Endothelial cell of umbilical vein (primary cell): ENCODE measurements around the gene JAG2. TPM values are rescaled to one million over a fixed set of nuclear protein-coding genes. Genes with fewer than 3 reads are reported as not detected.

Source experiments
- BruUV-seq: library from RNA; stranded (reverse); fragments of 400-500 nt; replicated peaks from 2 replicates; lab custom pipeline; 2021; lab: Mats Ljungman, UMichigan
- CTCF ChIA-PET: fragments of 300-600, 350-600 bp; sonication (Branson Sonifier 250); formaldehyde crosslinking; loops from one replicate; lab custom pipeline; 2021; ENCODE audit warnings: antibody characterized with exemption, inconsistent platforms; lab: Charles Lee
- POLR2A ChIA-PET: fragments of 300-600, 350-600 bp; sonication (Branson Sonifier 250); formaldehyde crosslinking; loops from one replicate; lab custom pipeline; 2021; ENCODE audit warnings: antibody characterized with exemption, inconsistent platforms; lab: Charles Lee
- DNase-seq: peaks from one replicate; pipeline ENCODE4 v3.0.0-alpha.2; 2011; ENCODE audit warnings: low read depth, low spot score
- FAIRE-seq: peaks from 2 replicates; lab custom pipeline; 2011; peaks lifted over from hg19 to GRCh38; lab: Jason Lieb, UNC
- H2AFZ ChIP-seq: 2 replicates; pipeline ENCODE4 v1.6.0; 2012; ENCODE audit warnings: low read depth, low read length, control low read depth, inconsistent platforms
- H3K27ac ChIP-seq: 2 replicates; pipeline ENCODE4 v1.5.1; 2011; ENCODE audit warnings: low read depth, mild to moderate bottlenecking, control low read depth, low read length, moderate library complexity; ENCODE audit not compliant: insufficient read depth
- H3K27me3 ChIP-seq, 2 experiments: 2 replicates each; pipeline versions ENCODE4 v1.6.0 to v1.6.1; 2011; ENCODE audit warnings: low read length in 2 of 2, mixed read lengths in 1 of 2; ENCODE audit not compliant: control insufficient read depth in 2 of 2, insufficient read depth in 2 of 2
- H3K36me3 ChIP-seq, 2 experiments: 2 replicates in 1 of 2; 3 replicates in 1 of 2; pipeline ENCODE4 v1.5.1; 2011; ENCODE audit warnings: low read length in 2 of 2, mild to moderate bottlenecking in 1 of 2, moderate library complexity in 1 of 2; ENCODE audit not compliant: control insufficient read depth in 2 of 2, insufficient read depth in 2 of 2; ENCODE audit errors: extremely low read depth in 1 of 2
- H3K4me1 ChIP-seq: 3 replicates; pipeline ENCODE4 v1.5.1; 2011; ENCODE audit warnings: mild to moderate bottlenecking, low read length; ENCODE audit not compliant: control insufficient read depth, insufficient read depth; ENCODE audit errors: extremely low read depth
- H3K4me2 ChIP-seq: 2 replicates; pipeline ENCODE4 v1.6.1; 2011; ENCODE audit warnings: low read length, control low read depth, mixed read lengths; ENCODE audit not compliant: insufficient read depth
- H3K4me3 ChIP-seq, 3 experiments: fragments of 200-600 bp in 1 of 3; sonication (generic), shearing (Covaris generic) in 1 of 3; replicated peaks in 1 of 3; 2 replicates each; pipeline ENCODE4 v1.5.1; 2011 to 2016; ENCODE audit warnings: control low read depth in 3 of 3, low read length in 3 of 3, mild to moderate bottlenecking in 2 of 3, inconsistent platforms in 1 of 3, low read depth in 1 of 3, moderate library complexity in 1 of 3; ENCODE audit not compliant: insufficient read depth in 1 of 3
- H3K79me2 ChIP-seq: 2 replicates; pipeline ENCODE4 v1.6.0; 2012; ENCODE audit warnings: low read length, inconsistent platforms; ENCODE audit not compliant: control insufficient read depth, insufficient read depth
- H3K9ac ChIP-seq: replicated peaks from 2 replicates; pipeline ENCODE3; 2011; ENCODE audit warnings: low read length, control low read depth; ENCODE audit not compliant: insufficient read depth; ENCODE audit errors: extremely low read depth
- H3K9me1 ChIP-seq: replicated peaks from 3 replicates; pipeline ENCODE4 v1.6.0; 2011; ENCODE audit warnings: mild to moderate bottlenecking, low read length; ENCODE audit not compliant: control insufficient read depth, insufficient read depth; ENCODE audit errors: extremely low read depth
- H3K9me3 ChIP-seq: replicated peaks from 2 replicates; pipeline ENCODE4 v1.5.1; 2012; ENCODE audit warnings: low read length, inconsistent platforms; ENCODE audit not compliant: control insufficient read depth, insufficient read depth
- H4K20me1 ChIP-seq: replicated peaks from 2 replicates; pipeline ENCODE3; 2011; ENCODE audit warnings: mild to moderate bottlenecking, low read length; ENCODE audit not compliant: control insufficient read depth, insufficient read depth; ENCODE audit errors: extremely low read depth
- FOS ChIP-seq: IDR thresholded peaks from 2 replicates; pipeline ENCODE4 v1.6.1; 2011; ENCODE audit warnings: mild to moderate bottlenecking, low read length, moderate library complexity, borderline replicate concordance; ENCODE audit not compliant: insufficient read depth
- GATA2 ChIP-seq: IDR thresholded peaks from 2 replicates; pipeline ENCODE4 v1.7.0; 2011; ENCODE audit warnings: low read depth, mild to moderate bottlenecking, moderate library complexity, mixed read lengths, low read length; ENCODE audit not compliant: insufficient read length, insufficient read depth
- POLR2AphosphoS5 ChIP-seq: IDR thresholded peaks from 2 replicates; pipeline ENCODE4 v1.6.1; 2012; ENCODE audit warnings: low read depth, mild to moderate bottlenecking, control low read depth, low read length, moderate library complexity; ENCODE audit not compliant: insufficient read depth
- dilution Hi-C: fragments of 300-500 bp; cut with MboI; formaldehyde crosslinking; loops from one replicate; pipeline ENCODE4 v1.15.0; 2019; ENCODE audit warnings: low sequenced_read_pairs; ENCODE audit not compliant: extremely low pct_ligation_motif_present
- intact Hi-C: fragments of 100-400 bp; cut with micrococcal nuclease; formaldehyde crosslinking; loops from one replicate; pipeline ENCODE4 v1.10.0; 2022
- polyA plus RNA-seq, 4 experiments: library from polyadenylated mRNA; depleted of rRNA in 3 of 4; stranded (reverse) in 3 of 4; unstranded in 1 of 4; fragments of >200 nt; gene quantifications; 2 replicates each; pipeline versions ENCODE4 v1.2.1 to v1.2.3, GENCODE V29; 2011 to 2012; ENCODE audit warnings: missing spikeins in 1 of 4
- total RNA-seq: library from RNA; stranded (reverse); gene quantifications from 2 replicates; pipeline ENCODE4 v1.2.3, GENCODE V29; 2021

Gene JAG2
- total and polyA plus RNA-seq, 2 donors (not counting 3 experiments of a cell fraction or from before 2014, with no cell fraction given), result 105 to 128 TPM

- Histone ChIP-seq H3K9me1 (no peaks in the 10 kb centered on the region), H3K4me1 (no peaks in the 10 kb centered on the region), H3K9me3 (no peaks in the 10 kb centered on the region), H3K4me3 (no peak overlapping the region), H3K27ac (no peak overlapping the region), H4K20me1 (no peaks in the 10 kb centered on the region), H3K9ac (no peak overlapping the region), H3K36me3 (peaks cover 0 to 23% of the 10 kb centered on the region in 2 experiments), H3K27me3 (no peaks in the 10 kb centered on the region), H3K4me2 (no peak overlapping the region), H2AFZ (no peak overlapping the region), H3K79me2 (no peaks in the 10 kb centered on the region)
- no peak for TF ChIP-seq FOS
- no TSS peak for BruUV-seq
- intact Hi-C loops, result no loop called here
- ChIA-PET CTCF (no interaction called here), POLR2A (no interaction called here)
- dilution Hi-C loops, result no loop called here
- DNase-seq (no peak), FAIRE-seq (no peak)
Measured at GRCh38 chr14:105213361-105213760, 44.8 kb upstream of the JAG2 start.

- dilution Hi-C loops (no loop called here), intact Hi-C loops (no loop called here)
- Histone ChIP-seq H3K27me3 (no peaks in the 10 kb centered on the region), H3K9ac (no peak overlapping the region), H4K20me1 (no peaks in the 10 kb centered on the region), H3K79me2 (no peaks in the 10 kb centered on the region), H3K36me3 (peaks cover 0 to 23% of the 10 kb centered on the region in 2 experiments), H3K4me1 (no peaks in the 10 kb centered on the region), H2AFZ (no peak overlapping the region), H3K27ac (no peak overlapping the region), H3K4me2 (no peak overlapping the region), H3K9me1 (no peaks in the 10 kb centered on the region), H3K4me3 (no peak overlapping the region), H3K9me3 (no peaks in the 10 kb centered on the region)
- POLR2A ChIA-PET, result no interaction called here
- no peak for DNase-seq
- BruUV-seq, result no TSS peak
- no peak for TF ChIP-seq GATA2
- no peak for TF ChIP-seq POLR2AphosphoS5
- FAIRE-seq, result no peak
- CTCF ChIA-PET, result interaction anchor here (1.0 kb wide), 1 partner anchor 13 kb away, joined by 3 read pairs; no protein-coding TSS in a partner anchor
Measured at GRCh38 chr14:105212541-105213300, 44.1 kb upstream of the JAG2 start.
